NCI-H1694 (cell line): ENCODE results near the gene CRACR2A.

Experiments used
- DNase-seq: peaks from one replicate; lab custom pipeline; 2025; lab: John Stamatoyannopoulos, UW

Gene CRACR2A

DNA sequence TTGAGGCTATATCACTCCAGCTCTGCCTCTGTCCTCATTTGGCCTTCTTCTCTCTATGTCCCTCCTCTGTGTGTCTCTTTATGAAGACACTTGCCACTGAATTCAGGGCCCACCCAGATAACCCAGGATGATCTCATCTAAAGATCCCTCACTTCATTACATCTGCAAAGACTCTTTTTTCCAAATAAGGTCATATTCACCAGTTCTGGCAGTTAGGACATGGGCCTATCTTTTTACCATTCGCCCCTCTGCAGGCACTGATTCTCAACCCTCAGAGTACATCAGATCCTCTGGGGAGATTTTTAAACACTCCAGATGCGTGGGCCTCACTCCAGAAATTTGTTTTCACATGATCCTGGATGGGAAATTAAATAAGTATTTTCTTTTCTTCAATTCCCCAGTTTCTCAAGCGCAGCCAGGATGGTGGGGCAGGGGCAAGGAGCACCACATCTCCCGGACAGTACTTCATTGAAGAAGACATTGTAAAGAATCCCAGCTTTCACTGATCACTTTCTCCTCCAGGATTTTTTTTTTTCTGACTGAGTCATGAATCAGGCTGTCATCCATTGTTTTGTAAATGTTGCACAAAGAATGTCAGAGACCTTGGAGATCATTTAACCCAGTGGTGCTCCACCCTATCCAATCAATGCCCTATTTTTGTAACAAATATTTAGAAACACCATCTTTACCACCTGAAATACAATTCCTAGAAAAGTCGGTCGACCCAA is 27.4 kb downstream of the CRACR2A start:
- DNase-seq: no peak

- DNase-seq: peak; percentile 63
These were observed 28.7 kb downstream of the CRACR2A start for GRCh38 chr12:3723916-3724805.

- no peak for DNase-seq
These were observed 30.5 kb downstream of the CRACR2A start for GRCh38 chr12:3722368-3722767.

- DNase-seq: no peak
These were observed 32.1 kb downstream of the CRACR2A start for GRCh38 chr12:3720772-3721171.

GRCh38 chr12:3718100-3718499 is 34.8 kb downstream of the CRACR2A start:
- DNase-seq: no peak

DNA sequence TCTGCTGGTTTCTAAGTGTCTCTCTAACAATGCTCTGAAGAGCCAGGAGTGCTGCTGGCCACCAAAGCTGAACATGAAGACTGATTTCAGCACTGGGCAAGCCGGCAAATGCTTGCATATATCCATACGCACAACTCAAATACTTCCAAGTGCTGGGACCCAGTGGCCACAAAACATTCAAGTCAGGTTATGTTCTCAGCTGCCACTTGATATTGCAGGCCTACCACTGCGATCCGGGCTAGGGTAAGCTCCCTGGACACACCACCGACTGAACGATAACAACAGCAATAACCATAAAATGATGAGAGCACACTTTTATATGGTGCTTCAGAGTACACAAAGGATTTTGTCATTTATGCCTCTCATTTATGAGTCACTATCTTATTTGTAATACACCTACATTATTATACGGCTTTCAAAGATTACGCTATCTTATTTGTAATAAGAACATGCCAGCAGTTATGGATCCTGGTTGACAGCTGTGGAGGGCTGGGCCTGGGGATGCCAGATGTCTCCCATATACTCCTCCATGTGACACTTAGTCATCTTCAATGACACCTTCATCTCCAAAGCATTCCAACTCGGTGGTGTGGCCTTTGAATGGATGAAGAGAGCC is 35.5 kb downstream of the CRACR2A start:
- DNase-seq: no peak

DNA sequence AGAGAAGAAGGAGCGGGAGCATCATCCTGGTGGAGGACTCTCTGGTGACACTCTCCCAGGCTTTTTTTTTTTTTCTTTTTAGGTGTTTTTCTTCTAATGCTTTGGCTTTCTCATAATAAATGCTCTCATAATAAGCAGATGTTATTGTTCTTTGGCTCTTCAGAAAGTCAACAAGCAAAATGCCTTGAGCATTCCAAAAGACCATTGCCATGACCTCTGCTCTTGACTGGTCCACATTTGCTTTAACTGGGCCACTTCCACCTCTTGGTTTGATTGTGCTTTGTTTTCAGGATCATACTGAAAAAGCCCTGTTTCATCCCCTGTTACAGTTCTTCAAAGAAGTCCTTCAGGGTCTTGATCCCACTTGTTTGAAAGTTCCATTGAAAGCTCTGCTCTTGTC is 36.9 kb downstream of the CRACR2A start:
- DNase-seq: no peak

- no peak for DNase-seq
These were observed 39.0 kb downstream of the CRACR2A start for GRCh38 chr12:3713947-3714346.

DNA sequence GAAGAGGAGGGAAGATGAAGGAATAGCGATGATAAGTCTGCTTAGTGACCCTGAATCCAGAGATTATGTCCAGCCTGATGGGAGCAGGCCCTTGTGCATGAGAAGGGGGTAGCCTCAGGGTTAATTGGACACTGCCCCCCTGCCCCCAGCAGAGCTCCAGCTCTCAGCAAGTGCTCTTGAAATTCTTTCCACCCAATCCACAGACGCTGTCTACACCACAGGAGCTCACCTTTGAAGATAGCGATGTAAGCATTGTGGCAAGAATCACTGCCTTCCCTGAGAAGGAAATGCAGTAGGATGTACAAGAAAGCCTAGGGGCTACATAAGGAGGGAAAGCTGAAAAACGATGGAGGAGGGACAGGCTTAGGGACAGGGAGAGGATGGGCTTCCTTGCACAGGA is 39.4 kb downstream of the CRACR2A start:
- DNase-seq: no peak

- DNase-seq: peak; percentile 94
These were observed 40.5 kb downstream of the CRACR2A start for GRCh38 chr12:3712209-3712992.

GRCh38 chr12:3705354-3705675 is 47.6 kb downstream of the CRACR2A start:
- no peak for DNase-seq

- no peak for DNase-seq
These were observed 48.2 kb downstream of the CRACR2A start for GRCh38 chr12:3704512-3705353.

DNA sequence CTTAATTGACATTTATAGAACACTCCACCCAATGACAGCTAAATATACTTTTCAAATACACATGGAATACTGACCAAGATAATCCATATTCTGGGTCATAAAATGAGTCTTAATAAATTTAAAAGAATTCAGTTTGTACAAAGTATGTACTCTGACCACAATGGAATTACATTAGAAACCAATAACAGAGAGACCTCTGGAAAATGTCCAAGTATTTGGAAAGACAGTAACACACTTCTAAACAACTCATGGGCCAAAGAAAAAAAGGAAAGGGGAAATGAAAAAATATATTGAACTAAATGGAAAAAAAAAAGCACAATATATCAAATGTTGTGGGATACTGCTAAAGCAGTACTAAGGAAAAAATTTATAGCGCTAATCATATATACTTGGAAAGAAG is 52.0 kb downstream of the CRACR2A start:
- DNase-seq: no peak

DNA sequence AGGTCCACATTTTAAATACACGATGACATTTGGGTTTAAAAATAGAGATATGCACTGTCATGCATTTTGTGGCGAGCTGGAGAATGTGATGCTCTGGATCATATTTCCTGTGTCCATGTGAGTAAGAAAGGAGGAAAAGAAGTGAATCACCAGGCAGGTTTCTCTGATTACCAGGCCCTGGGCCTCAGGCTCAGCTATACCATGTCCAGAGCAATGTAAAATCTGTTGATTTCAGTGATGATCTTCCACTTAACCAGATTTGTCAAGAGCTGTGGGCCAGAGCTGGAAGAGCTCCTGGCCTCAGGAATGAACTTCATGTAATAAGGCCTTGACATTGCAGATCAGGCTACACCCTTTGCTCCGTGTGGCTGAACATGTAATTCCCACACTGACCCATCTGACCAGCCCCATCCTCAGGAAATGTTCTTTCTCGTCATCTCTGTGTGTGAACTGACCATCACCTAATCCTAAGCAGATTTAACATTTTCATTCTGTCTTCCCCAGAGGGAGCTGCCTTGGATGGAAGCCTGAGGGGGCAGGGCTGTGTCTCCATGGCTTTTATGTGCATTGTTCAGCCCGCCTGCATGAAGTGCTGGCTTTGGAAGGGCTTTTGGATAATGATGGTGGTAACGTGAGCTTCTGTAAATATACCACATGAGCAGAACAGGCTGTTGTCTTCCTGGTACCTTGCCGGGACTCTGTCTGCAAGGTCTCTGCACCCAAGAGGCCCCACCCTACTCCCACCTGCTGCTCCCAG is 54.5 kb downstream of the CRACR2A start:
- peak; percentile 36 for DNase-seq

DNA sequence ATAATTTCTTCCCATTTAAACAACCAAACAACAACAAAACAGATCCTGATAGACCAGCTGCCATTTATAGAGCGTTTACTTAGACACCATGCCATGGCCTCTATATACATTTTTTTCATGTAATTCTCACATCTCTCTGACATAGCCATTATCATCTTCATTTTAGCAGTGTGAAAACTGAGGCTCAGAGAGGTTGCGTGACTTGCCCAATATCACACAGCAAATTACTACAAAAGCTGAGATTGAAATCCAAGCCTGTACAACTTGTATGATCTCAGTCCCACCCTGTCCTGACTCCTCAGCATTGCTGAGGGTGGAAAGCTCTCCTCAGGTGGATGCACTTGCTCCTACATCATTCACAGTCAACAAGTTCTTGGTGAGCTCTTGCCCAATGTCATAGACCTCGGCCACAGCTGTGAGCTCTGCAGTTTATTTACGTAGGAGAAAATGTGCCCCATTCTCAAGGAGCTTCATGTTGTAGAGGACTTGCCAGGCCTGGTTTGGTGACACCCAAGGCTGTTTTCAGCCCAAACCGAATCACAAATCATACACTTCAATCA is 55.5 kb downstream of the CRACR2A start:
- DNase-seq: no peak

GRCh38 chr12:3694673-3695072 is 58.2 kb downstream of the CRACR2A start:
- DNase-seq: no peak

DNA sequence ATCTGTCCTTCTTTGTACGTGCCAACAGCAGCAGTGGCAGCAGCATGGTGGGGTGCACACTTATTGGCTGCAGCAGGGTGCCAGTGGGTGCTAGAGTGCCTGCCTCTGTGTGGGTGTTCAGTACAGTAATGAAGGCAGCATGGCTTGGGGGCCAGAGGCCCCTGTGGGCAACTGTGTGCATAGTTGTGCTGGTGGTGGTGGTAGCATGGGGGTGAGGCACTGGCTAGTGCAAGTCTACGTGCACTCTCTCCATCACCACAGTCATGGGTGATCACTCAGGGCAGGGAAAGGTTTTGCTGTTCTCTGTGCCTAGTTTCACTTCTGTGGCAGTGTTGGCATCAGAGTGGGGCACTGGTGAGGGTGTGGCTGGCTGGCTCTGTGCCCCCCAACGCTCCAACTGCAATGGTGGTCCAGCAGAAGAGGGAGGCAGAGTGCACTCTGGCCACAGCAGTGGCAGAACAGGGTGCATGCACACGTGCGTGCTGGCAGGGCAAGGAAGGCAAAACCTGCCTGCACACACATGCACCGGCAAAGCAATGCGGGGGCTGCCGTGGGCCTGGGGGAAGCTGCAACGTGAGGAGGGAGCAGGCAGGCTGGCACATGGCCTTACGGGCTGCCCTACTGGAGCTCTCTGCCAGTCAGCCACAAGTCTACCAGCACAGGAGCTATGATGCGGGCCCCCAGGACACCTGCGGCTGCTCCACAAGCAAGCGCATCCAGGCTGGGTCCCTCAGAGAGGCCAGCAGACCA is 60.1 kb downstream of the CRACR2A start:
- DNase-seq: no peak

DNA sequence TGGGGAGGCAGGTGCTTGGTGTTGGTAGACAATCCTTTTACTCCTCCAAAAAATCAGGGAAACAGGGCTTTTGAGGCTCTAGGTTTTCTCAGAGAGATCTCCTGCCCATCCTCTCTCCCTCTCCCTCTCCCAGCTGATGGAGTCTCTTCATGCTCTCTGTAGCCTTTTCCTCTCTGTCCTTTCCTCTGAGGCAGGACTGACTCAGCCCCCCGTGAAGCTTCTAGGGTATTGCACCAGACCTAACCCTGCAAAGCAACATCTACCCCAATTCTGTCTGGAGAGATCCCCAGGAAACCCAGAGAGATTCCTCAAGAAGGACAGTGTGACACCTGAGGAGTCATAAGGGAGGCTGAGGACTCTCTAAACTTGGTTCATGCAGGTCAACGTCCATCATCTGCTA is 66.4 kb downstream of the CRACR2A start:
- DNase-seq: no peak

- DNase-seq: no peak
These were observed 67.1 kb downstream of the CRACR2A start for GRCh38 chr12:3685830-3686229.
